ENCODE measurements around the gene STEAP1B.
"Not testable (repeated sequence)": the region's sequence is repeated elsewhere in the genome, so short reads cannot be mapped to it uniquely, and the experiment has no call there.

- TF ChIP-seq CTCF (IDR thresholded peaks at IDR 0.05); POLR2A (IDR thresholded peaks at IDR 0.05; ENCODE audit: low read depth); POLR2AphosphoS5 (IDR thresholded peaks at IDR 0.05): not testable (repeated sequence)
These were observed 2.1 kb upstream of the STEAP1B start for GRCh38 chr7:22502104-22502503.

Data from esophagus muscularis mucosa (tissue), 3 donors.